Stimulated activated CD4-positive, alpha-beta T cell treated with anti-CD3 and anti-CD28 coated beads, Interleukin-12 subunit alpha, Interleukin-12 subunit beta, amount 100 ng/mL, for 4 hours (primary cell): Measurements from ENCODE around the gene LSAMP.

Experiments used
- DNase-seq: peaks from one replicate; pipeline ENCODE4 v3.0.0-alpha.2; 2020

Gene LSAMP

GRCh38 chr3:116429479-116430269 lies 15.6 kb downstream of the LSAMP start:
- DNase-seq: no peak

GRCh38 chr3:116426036-116426435 lies 19.3 kb downstream of the LSAMP start:
- no peak for DNase-seq

DNA sequence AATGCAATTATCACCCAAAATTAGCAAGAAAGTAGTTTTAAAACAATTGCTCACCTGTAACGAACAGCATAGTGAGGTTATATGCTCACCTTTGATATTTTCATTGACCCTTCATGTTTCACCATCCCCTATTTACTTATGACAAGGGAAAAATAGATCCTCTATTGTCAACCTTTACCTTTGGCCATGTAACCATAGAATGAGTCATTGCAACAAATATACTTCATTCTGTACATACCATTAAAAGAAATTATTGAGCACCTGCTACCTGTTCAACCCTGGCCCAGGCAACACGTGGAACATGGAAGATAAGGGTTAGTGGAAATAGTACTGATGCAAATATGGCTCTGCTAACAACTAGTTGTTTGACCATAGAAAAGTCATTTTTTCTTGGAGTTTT lies 20.2 kb downstream of the LSAMP start:
- no peak for DNase-seq

DNA sequence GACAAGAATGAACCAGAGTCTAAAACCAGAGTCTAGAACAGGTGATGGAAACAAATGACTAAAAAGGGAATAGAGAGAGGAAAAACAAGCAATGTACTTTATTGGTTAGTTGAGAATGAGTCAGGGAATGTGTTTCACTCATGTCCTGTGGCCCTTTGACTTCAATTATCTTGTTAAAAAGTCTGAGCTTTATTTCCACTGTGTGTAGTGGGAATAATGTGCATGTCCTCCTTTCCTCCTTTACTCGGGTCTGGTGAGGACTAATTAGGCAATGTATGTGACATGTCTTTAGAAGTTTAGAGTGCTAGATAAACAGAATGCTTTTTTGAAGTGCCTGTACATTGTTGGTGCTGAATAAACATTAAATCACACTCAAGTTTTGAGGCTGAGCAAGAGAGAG lies 21.3 kb downstream of the LSAMP start:
- DNase-seq: no peak

- DNase-seq: no peak
Measured at GRCh38 chr3:116423374-116423773, 21.9 kb downstream of the LSAMP start.

DNA sequence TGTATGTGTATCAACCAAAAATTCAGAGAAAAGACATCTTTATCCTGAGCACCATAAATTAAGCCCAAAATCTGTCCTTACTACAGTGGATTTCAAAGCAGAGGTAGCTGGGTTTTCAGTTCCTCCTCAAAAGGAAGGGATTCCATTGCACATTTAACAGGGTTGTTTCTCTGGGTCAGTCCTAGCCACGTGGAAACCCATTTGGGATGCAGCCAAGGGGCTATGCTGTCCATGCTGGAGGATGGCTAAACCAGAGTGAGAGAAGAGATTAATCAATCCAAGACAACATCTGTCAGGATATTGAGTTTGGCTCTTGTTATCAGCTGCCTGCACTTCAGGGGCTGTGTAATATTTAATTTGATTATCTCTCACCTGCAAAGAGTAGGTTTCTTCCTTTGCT lies 28.1 kb downstream of the LSAMP start:
- DNase-seq: no peak

DNA sequence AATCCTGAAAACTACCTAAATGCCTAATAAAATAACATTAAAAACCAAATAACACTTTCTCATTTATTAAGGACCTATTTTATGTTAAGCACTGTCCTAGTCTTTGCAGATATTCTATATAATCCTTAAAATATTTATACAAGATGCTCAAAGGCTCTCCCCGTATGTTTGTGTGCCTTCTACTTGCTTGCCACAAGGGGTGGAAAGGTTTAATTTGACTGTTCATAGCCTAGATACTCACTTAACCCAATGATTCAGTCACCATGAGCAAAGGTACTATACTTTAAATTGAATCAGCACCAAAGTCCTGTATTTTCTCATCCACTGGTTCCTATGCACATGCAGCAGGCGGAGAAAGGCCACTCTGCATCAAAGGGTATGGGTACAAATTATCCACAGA lies 32.0 kb downstream of the LSAMP start:
- no peak for DNase-seq

DNA sequence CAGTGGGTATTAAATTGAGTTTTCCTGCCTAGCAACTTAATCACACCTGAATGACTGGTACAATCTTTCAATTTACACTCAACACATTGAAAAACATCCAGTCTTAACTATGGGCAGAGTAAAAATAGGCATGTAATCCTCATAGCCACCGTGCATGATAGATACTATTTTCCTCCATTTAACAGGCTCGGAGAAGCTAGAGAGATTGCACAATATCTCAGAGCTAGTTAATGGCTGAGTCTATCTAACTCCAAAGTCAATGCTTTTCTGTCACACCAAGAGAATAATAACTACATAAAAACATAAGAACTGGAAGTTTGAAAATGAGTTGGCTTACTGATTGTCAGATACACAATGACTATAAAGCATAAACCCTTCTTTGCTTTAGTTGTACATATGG lies 36.8 kb downstream of the LSAMP start:
- DNase-seq: no peak

DNA sequence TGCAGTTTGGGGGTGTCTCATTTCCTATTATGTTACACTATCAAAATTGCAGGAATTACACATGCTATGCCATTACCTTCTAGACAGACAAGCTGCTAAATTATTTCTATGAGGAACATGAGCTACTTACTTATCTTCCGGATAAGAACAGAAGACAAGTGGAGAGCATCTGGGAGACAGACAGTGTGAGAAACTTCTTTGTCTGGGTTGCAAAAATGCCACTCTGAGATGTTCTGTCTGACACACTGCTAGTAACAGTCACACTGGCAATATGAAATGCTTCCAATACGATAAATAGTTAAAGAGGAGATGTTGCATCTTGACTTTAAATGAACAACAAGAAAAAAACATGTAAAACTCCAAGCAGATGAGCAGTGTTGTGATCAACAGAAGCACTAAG lies 40.1 kb downstream of the LSAMP start:
- no peak for DNase-seq

DNA sequence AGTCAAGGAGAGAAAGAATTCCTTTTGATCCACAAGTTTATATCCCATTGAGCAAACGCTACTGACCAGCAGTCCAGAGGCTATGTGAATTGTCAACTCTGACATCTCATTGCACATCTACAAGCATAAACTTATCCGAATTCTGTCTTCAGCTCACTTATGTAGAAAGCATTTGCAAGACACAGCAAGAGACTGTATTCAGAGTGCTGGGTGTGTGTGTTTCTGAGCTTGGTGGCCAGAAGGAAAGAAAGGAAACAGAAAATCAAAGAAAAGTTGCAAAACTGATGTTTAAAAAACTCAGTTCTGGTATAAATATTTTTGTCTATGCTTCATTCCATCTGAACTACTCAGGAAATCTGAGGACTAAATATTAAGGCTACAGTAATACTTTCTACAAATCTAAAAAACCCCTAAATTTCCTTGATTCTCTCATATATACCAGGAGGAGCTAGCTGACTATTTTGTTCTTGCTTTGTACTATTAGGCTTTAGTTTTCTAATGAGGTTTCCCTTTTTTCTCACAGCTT lies 45.5 kb downstream of the LSAMP start:
- DNase-seq: no peak

GRCh38 chr3:116394365-116394764 lies 50.9 kb downstream of the LSAMP start:
- DNase-seq: no peak

GRCh38 chr3:116393199-116393598 lies 52.1 kb downstream of the LSAMP start:
- DNase-seq: no peak

GRCh38 chr3:116392291-116392690 lies 53.0 kb downstream of the LSAMP start:
- DNase-seq: no peak

DNA sequence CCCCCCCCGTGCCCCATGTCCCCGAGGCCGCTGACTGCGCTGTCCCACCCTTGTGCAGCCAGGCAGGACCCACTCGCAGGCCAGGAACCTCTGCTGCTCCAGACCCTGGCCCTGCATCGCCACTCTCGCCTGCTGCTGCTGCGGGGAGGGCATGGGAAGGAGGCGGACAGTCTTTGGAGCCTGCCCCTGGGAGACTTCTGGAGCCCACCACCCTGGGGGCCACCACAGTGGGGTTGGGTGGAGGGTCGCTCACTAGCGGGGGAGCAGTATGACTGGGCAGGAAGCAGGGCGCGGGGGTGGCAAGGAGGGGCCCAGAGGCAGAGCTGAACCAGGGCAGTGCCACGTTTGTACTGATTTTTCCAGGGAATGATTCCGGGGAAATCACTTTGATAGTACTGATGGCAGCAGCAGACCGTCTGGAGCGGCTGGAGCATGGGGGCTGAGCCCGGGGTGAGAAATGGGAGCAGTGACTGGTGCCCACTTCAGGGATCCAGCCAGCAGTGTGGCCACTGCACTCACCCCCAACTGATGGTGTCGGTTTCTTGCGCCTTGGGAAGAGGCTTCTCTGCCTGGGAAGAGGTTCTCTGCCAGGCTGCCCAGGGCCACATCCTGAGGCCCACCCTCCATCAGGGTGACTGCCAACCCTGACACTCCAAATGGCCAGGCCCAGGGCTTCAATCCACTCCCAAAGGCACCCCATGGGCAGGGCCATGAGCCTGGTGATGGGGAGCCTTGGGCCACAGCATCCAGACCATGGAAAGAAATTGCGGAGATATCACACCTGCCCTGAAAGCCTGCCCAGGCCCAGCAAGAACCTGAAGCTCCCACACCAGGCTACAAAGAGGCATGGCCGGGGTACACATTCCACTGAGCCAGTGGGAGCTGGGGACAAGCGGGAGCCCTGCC lies 53.7 kb downstream of the LSAMP start:
- DNase-seq: no peak

DNA sequence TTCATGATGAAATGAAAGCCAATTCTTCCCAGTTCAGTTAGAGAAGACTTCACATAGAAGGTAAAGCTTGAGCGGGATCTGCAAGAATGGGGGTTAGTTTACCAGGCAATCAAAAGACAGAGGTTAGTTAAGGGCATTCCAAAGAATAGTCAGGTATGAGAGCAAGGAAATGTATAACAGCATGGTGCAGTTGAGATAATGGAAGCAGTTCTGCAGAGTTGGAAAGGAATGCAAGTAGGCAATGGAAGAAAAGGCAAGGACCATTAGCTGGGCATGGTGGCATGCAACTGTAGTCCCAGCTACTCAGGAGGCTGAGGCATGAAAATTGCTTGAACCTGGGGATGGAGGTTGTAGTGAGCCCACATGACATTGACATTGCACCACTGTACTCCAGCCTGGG lies 55.0 kb downstream of the LSAMP start:
- DNase-seq: no peak

DNA sequence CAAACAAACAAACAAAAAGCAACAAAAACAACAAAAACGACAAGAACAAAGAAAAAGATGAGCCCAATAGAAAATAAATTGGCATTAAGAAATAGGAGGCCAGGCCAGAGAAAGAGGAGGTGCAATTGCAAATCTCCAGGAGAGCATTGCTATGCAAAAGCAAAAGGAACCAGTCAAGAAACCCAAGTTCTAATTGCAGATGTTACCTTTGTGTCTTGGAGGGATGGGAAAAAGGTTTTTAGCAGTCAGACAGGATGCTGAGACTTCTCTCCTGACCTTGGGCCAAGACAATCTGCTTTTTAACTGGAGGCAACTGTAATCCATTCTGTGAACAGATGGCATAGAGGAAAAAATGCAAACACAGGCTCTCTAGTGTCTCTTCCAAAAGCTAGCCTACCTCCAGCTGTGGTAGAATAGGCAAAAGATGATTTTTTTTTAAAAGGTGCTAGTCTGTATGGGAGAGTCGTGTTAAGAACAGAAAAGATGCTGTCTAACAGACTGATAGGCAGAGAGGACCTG lies 56.4 kb downstream of the LSAMP start:
- no peak for DNase-seq

GRCh38 chr3:116386168-116386567 lies 59.1 kb downstream of the LSAMP start:
- no peak for DNase-seq

DNA sequence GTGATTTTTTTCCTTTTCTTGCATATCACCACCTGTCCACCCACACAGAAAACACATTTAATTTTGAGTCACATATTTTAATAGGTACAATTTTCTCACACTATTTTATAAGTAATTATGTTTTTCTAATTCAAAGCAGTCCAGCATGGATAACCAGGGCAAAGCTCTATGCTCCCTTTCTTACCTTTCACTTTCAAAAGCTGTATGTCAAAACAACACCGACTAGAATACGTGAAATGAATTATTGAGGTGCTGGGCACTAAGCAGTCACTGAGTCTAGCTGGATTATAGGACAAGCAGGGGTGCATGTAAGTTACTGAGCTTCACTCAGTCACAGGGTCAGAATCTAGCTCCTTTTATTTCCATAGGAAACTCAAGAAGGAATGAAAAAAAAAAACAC lies 60.6 kb downstream of the LSAMP start:
- no peak for DNase-seq

DNA sequence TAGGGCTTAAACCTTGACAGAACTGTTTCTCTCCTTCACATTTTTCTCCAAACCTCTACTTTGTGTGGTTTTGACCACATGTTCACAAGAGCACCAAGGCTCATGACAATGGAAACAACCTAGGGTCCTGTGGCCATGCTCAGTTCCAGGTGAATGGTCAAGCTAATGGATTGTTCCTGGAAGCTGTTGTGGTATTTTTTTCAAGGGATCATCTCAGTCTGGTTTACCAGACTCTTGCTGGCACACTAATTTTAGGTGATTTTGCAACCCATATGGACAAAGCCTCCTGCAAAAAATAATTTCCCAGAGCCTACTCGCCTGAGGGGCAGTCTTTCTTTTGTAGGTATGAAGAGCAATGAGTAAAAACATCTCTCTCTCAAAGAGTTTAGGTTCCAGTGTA lies 67.2 kb downstream of the LSAMP start:
- no peak for DNase-seq

GRCh38 chr3:116374901-116375300 lies 70.4 kb downstream of the LSAMP start:
- no peak for DNase-seq

GRCh38 chr3:116367761-116368395 lies 77.4 kb downstream of the LSAMP start:
- DNase-seq: no peak

GRCh38 chr3:116356056-116356455 lies 89.2 kb downstream of the LSAMP start:
- DNase-seq: no peak

GRCh38 chr3:116354382-116354781 lies 90.9 kb downstream of the LSAMP start:
- DNase-seq: no peak
